ENCODE data around the gene TSPO. TPM values are rescaled to one million over a fixed set of nuclear protein-coding genes. Genes with fewer than 3 reads are reported as not detected.

Gene TSPO
- polyA plus RNA-seq, 4 donors = 6.6 to 375 (median 242) TPM

- Histone ChIP-seq H3K4me3 (ENCODE audit: low read depth in 1 of 3, low read length in 3 of 3) (peak overlapping the region; percentile 27 to 74 (median 73)), H3K9me3 (ENCODE audit: control insufficient read depth in 2 of 2, insufficient read depth in 1 of 2, low read depth in 1 of 2, low read length in 1 of 2) (no peaks in the 10 kb centered on the region), H3K27ac (ENCODE audit: low read depth in 1 of 3, low read length in 2 of 3) (peak overlapping the region in 2 of 3 donors; percentile 27 to 34), H3K4me1 (ENCODE audit: control insufficient read depth in 3 of 3, insufficient read depth in 2 of 3, low read depth in 1 of 3, low read length in 2 of 3) (peaks cover 0 to 12% (median 0%) of the 10 kb centered on the region in 3 donors), H3K36me3 (ENCODE audit: control insufficient read depth in 3 of 3, insufficient read depth in 2 of 3, low read depth in 1 of 3, low read length in 3 of 3) (no peaks in the 10 kb centered on the region), H3K27me3 (ENCODE audit: control insufficient read depth in 3 of 3, insufficient read depth in 3 of 3, low read length in 3 of 3) (peaks cover 0 to 66% (median 0%) of the 10 kb centered on the region in 3 donors)
- peak; percentile 69 to 70 for DNase-seq
- WGBS, 3 donors = 1 to 2% (median 1%) methylated on average over 42 to 86 of the region's 86 CpGs
- no peak for FAIRE-seq
Measured at GRCh38 chr22:43110927-43111623, 40.3 kb upstream of the TSPO start.

GRCh38 chr22:43113526-43114251, 37.7 kb upstream of the TSPO start:
- Histone ChIP-seq H3K27me3 (ENCODE audit: control insufficient read depth in 3 of 3, insufficient read depth in 3 of 3, low read length in 3 of 3) (peaks cover 0 to 59% (median 0%) of the 10 kb centered on the region in 3 donors), H3K27ac (ENCODE audit: low read depth in 1 of 3, low read length in 2 of 3) (no peak overlapping the region), H3K4me3 (ENCODE audit: low read depth in 1 of 3, low read length in 3 of 3) (no peak overlapping the region), H3K9me3 (ENCODE audit: control insufficient read depth in 2 of 2, insufficient read depth in 1 of 2, low read depth in 1 of 2, low read length in 1 of 2) (no peaks in the 10 kb centered on the region), H3K36me3 (ENCODE audit: control insufficient read depth in 3 of 3, insufficient read depth in 2 of 3, low read depth in 1 of 3, low read length in 3 of 3) (no peaks in the 10 kb centered on the region), H3K4me1 (ENCODE audit: control insufficient read depth in 3 of 3, insufficient read depth in 2 of 3, low read depth in 1 of 3, low read length in 2 of 3) (peaks cover 0 to 12% (median 2%) of the 10 kb centered on the region in 3 donors)
- no peak for FAIRE-seq
- no peak for DNase-seq
- 53 to 56% (median 54%) methylated on average over 13 of the region's 13 CpGs for WGBS, 3 donors

- Histone ChIP-seq H3K27ac (ENCODE audit: low read depth in 1 of 3, low read length in 2 of 3) (peak overlapping the region in 1 of 3 donors; percentile 14), H3K9me3 (ENCODE audit: control insufficient read depth in 2 of 2, insufficient read depth in 1 of 2, low read depth in 1 of 2, low read length in 1 of 2) (no peaks in the 10 kb centered on the region), H3K27me3 (ENCODE audit: control insufficient read depth in 3 of 3, insufficient read depth in 3 of 3, low read length in 3 of 3) (peaks cover 0 to 46% (median 0%) of the 10 kb centered on the region in 3 donors), H3K4me1 (ENCODE audit: control insufficient read depth in 3 of 3, insufficient read depth in 2 of 3, low read depth in 1 of 3, low read length in 2 of 3) (peaks cover 0 to 10% (median 2%) of the 10 kb centered on the region in 3 donors), H3K4me3 (ENCODE audit: low read depth in 1 of 3, low read length in 3 of 3) (no peak overlapping the region), H3K36me3 (ENCODE audit: control insufficient read depth in 3 of 3, insufficient read depth in 2 of 3, low read depth in 1 of 3, low read length in 3 of 3) (no peaks in the 10 kb centered on the region)
- WGBS, 3 donors = 11 to 35% (median 21%) methylated on average over 5 of the region's 5 CpGs
- FAIRE-seq = no peak
- DNase-seq = peak in 1 of 2 donors; percentile 76
Measured at GRCh38 chr22:43114958-43115357, 36.4 kb upstream of the TSPO start.

- Histone ChIP-seq H3K4me1 (ENCODE audit: control insufficient read depth in 3 of 3, insufficient read depth in 2 of 3, low read depth in 1 of 3, low read length in 2 of 3) (peaks cover 0 to 5% (median 2%) of the 10 kb centered on the region in 3 donors), H3K27ac (ENCODE audit: low read depth in 1 of 3, low read length in 2 of 3) (no peak overlapping the region), H3K36me3 (ENCODE audit: control insufficient read depth in 3 of 3, insufficient read depth in 2 of 3, low read depth in 1 of 3, low read length in 3 of 3) (peaks cover 0 to 2% (median 0%) of the 10 kb centered on the region in 3 donors), H3K27me3 (ENCODE audit: control insufficient read depth in 3 of 3, insufficient read depth in 3 of 3, low read length in 3 of 3) (peaks cover 0 to 28% (median 0%) of the 10 kb centered on the region in 3 donors), H3K9me3 (ENCODE audit: control insufficient read depth in 2 of 2, insufficient read depth in 1 of 2, low read depth in 1 of 2, low read length in 1 of 2) (no peaks in the 10 kb centered on the region), H3K4me3 (ENCODE audit: low read depth in 1 of 3, low read length in 3 of 3) (no peak overlapping the region)
- 91 to 98% (median 97%) methylated on average over 7 of the region's 7 CpGs for WGBS, 3 donors
- FAIRE-seq (no peak), DNase-seq (no peak)
Measured at GRCh38 chr22:43116932-43117331, 34.4 kb upstream of the TSPO start.

- Histone ChIP-seq H3K27ac (ENCODE audit: low read depth in 1 of 3, low read length in 2 of 3) (no peak overlapping the region), H3K36me3 (ENCODE audit: control insufficient read depth in 3 of 3, insufficient read depth in 2 of 3, low read depth in 1 of 3, low read length in 3 of 3) (peaks cover 0 to 2% (median 0%) of the 10 kb centered on the region in 3 donors), H3K9me3 (ENCODE audit: control insufficient read depth in 2 of 2, insufficient read depth in 1 of 2, low read depth in 1 of 2, low read length in 1 of 2) (no peaks in the 10 kb centered on the region), H3K4me1 (ENCODE audit: control insufficient read depth in 3 of 3, insufficient read depth in 2 of 3, low read depth in 1 of 3, low read length in 2 of 3) (peaks cover 0 to 5% (median 2%) of the 10 kb centered on the region in 3 donors), H3K4me3 (ENCODE audit: low read depth in 1 of 3, low read length in 3 of 3) (no peak overlapping the region), H3K27me3 (ENCODE audit: control insufficient read depth in 3 of 3, insufficient read depth in 3 of 3, low read length in 3 of 3) (peaks cover 0 to 17% (median 0%) of the 10 kb centered on the region in 3 donors)
- FAIRE-seq (no peak), DNase-seq (peak in 1 of 2 donors; percentile 36)
- 37 to 62% (median 51%) methylated on average over 21 of the region's 21 CpGs for WGBS, 3 donors
Measured at GRCh38 chr22:43118024-43118849, 33.1 kb upstream of the TSPO start.

GRCh38 chr22:43118953-43119458, 32.4 kb upstream of the TSPO start:
- peak overlapping the region in 1 of 3 donors; percentile 21 for H3K27ac ChIP-seq (ENCODE audit: low read depth in 1 of 3, low read length in 2 of 3)
- H3K27me3 ChIP-seq (ENCODE audit: control insufficient read depth in 3 of 3, insufficient read depth in 3 of 3, low read length in 3 of 3) = peaks cover 0 to 11% (median 0%) of the 10 kb centered on the region in 3 donors
- no peaks in the 10 kb centered on the region for H3K9me3 ChIP-seq (ENCODE audit: control insufficient read depth in 2 of 2, insufficient read depth in 1 of 2, low read depth in 1 of 2, low read length in 1 of 2)
- H3K36me3 ChIP-seq (ENCODE audit: control insufficient read depth in 3 of 3, insufficient read depth in 2 of 3, low read depth in 1 of 3, low read length in 3 of 3) = peaks cover 0 to 2% (median 0%) of the 10 kb centered on the region in 3 donors
- 15 to 52% (median 41%) methylated on average over 7 of the region's 7 CpGs for WGBS, 3 donors
- no peak for FAIRE-seq
- peak in 1 of 2 donors; percentile 38 for DNase-seq
- no peak overlapping the region for H3K4me3 ChIP-seq (ENCODE audit: low read depth in 1 of 3, low read length in 3 of 3)
- peaks cover 0 to 5% (median 2%) of the 10 kb centered on the region in 3 donors for H3K4me1 ChIP-seq (ENCODE audit: control insufficient read depth in 3 of 3, insufficient read depth in 2 of 3, low read depth in 1 of 3, low read length in 2 of 3)

- WGBS, 3 donors = 23 to 48% (median 35%) methylated on average over 5 of the region's 5 CpGs
- peak overlapping the region; percentile 55 to 83 (median 69) for H3K27ac ChIP-seq (ENCODE audit: low read depth in 1 of 3, low read length in 2 of 3)
- no peak for FAIRE-seq
- H3K27me3 ChIP-seq (ENCODE audit: control insufficient read depth in 3 of 3, insufficient read depth in 3 of 3, low read length in 3 of 3) = no peaks in the 10 kb centered on the region
- peak; percentile 65 to 82 for DNase-seq
- peaks cover 0 to 24% (median 0%) of the 10 kb centered on the region in 3 donors for H3K36me3 ChIP-seq (ENCODE audit: control insufficient read depth in 3 of 3, insufficient read depth in 2 of 3, low read depth in 1 of 3, low read length in 3 of 3)
- no peak overlapping the region for H3K4me3 ChIP-seq (ENCODE audit: low read depth in 1 of 3, low read length in 3 of 3)
- peaks cover 5 to 46% (median 6%) of the 10 kb centered on the region in 3 donors for H3K4me1 ChIP-seq (ENCODE audit: control insufficient read depth in 3 of 3, insufficient read depth in 2 of 3, low read depth in 1 of 3, low read length in 2 of 3)
- no peaks in the 10 kb centered on the region for H3K9me3 ChIP-seq (ENCODE audit: control insufficient read depth in 2 of 2, insufficient read depth in 1 of 2, low read depth in 1 of 2, low read length in 1 of 2)
Measured at GRCh38 chr22:43126501-43127165, 24.7 kb upstream of the TSPO start.

Data from small intestine (tissue), 7 donors.